Spleen (tissue), 7 donors: ENCODE measurements around the gene PMIS2.

ENCODE experiments used
- POLR2A ChIP-seq, 3 donors: fragments of 450-650 bp; IDR thresholded peaks; one replicate each; pipeline ENCODE4 v1.5.1; 2017; ENCODE audit warnings: antibody characterized with exemption in 3 of 3, mild to moderate bottlenecking in 1 of 3
- TF ChIP-seq, protein P1 (sequence below), 11 experiments: fragments of 200-600 bp in 7 of 11; fragments of 450-650 bp in 4 of 11; sonication (generic) in 4 of 11; IDR thresholded peaks in 8 of 11; conservative IDR thresholded peaks in 3 of 11; 1 replicate in 7 of 11; 2 replicates in 4 of 11; pipeline versions ENCODE4 v1.4.0 to v1.8.0; 2016 to 2021; ENCODE audit warnings: antibody characterized with exemption in 11 of 11, inconsistent platforms in 4 of 11, mild to moderate bottlenecking in 1 of 11
- donor health status: DM: no; HTN: no; CAD: no; lungs with moderate emphysema.
- donor health status: DM: no; HTN: no; CAD: no.
- donor health status: DM: no; HTN: no; CAD: no.

DNA sequence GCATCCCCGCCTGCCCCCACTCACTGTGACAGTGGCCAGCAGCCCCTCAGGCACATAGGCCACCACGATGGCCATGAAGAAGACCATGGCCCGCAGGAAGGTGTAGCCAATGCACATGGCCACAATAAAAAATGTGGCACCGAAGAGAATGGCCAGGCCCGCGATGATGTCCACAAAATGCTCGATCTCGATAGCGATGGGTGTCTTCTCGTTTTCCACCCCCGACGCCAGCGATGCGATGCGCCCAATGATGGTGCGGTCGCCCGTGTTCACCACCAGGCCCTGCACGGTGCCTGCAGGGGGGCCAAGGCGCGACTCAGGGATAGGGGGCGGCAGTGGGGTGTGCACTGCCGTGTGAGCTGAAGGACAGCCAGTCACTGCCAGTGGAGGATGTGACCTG, 26.2 kb upstream of the PMIS2 start:
- TF ChIP-seq, protein P1, sequence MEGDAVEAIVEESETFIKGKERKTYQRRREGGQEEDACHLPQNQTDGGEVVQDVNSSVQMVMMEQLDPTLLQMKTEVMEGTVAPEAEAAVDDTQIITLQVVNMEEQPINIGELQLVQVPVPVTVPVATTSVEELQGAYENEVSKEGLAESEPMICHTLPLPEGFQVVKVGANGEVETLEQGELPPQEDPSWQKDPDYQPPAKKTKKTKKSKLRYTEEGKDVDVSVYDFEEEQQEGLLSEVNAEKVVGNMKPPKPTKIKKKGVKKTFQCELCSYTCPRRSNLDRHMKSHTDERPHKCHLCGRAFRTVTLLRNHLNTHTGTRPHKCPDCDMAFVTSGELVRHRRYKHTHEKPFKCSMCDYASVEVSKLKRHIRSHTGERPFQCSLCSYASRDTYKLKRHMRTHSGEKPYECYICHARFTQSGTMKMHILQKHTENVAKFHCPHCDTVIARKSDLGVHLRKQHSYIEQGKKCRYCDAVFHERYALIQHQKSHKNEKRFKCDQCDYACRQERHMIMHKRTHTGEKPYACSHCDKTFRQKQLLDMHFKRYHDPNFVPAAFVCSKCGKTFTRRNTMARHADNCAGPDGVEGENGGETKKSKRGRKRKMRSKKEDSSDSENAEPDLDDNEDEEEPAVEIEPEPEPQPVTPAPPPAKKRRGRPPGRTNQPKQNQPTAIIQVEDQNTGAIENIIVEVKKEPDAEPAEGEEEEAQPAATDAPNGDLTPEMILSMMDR (IDR thresholded peaks at IDR 0.05 in 8 of 11, conservative IDR thresholded peaks at IDR 0.05 in 3 of 11): no peak
- TF ChIP-seq POLR2A (IDR thresholded peaks at IDR 0.05): no peak
